ENCODE measurements around the gene CAMSAP1. TPM values are rescaled to one million over a fixed set of nuclear protein-coding genes. Genes with fewer than 3 reads are reported as not detected.

CAMSAP1 gene
- total RNA-seq, 1 experiment from 2014 or later, result 24.8 TPM

GRCh38 chr9:135890190-135891026 is 16.9 kb downstream of the CAMSAP1 start:
- TF ChIP-seq, protein P1, sequence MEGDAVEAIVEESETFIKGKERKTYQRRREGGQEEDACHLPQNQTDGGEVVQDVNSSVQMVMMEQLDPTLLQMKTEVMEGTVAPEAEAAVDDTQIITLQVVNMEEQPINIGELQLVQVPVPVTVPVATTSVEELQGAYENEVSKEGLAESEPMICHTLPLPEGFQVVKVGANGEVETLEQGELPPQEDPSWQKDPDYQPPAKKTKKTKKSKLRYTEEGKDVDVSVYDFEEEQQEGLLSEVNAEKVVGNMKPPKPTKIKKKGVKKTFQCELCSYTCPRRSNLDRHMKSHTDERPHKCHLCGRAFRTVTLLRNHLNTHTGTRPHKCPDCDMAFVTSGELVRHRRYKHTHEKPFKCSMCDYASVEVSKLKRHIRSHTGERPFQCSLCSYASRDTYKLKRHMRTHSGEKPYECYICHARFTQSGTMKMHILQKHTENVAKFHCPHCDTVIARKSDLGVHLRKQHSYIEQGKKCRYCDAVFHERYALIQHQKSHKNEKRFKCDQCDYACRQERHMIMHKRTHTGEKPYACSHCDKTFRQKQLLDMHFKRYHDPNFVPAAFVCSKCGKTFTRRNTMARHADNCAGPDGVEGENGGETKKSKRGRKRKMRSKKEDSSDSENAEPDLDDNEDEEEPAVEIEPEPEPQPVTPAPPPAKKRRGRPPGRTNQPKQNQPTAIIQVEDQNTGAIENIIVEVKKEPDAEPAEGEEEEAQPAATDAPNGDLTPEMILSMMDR (IDR thresholded peaks at IDR 0.05), result no peak
- no peak for TF ChIP-seq POLR2AphosphoS5 (IDR thresholded peaks at IDR 0.05; ENCODE audit: low read depth, low read length)
- TF ChIP-seq SIN3A (IDR thresholded peaks at IDR 0.05; ENCODE audit: borderline replicate concordance, insufficient read depth, low read depth, low read length), result no peak
- TF ChIP-seq TCF7L2 (IDR thresholded peaks at IDR 0.05; ENCODE audit: low read depth, low read length), result no peak
- no peak for TF ChIP-seq REST (IDR thresholded peaks at IDR 0.05; ENCODE audit: insufficient read depth in 1 of 2, low read depth in 2 of 2, low read length in 1 of 2)

GRCh38 chr9:135889564-135890189 is 17.7 kb downstream of the CAMSAP1 start:
- no peak overlapping the region for H3K27ac ChIP-seq (ENCODE audit: low read length)
- DNase-seq (ENCODE audit: low read depth, low spot score) (no peak), ATAC-seq (0 out of 2 replicates have a peak, but pooled peaks have one; percentile 23)
- H3K36me3 ChIP-seq (ENCODE audit: control insufficient read depth, insufficient read depth, low read length), result no peaks in the 10 kb centered on the region
- no TSS peak for BruUV-seq (replicated peaks)
- CTCF ChIA-PET, result no interaction called here
- peaks cover 20% of the 10 kb centered on the region for H3K4me1 ChIP-seq (ENCODE audit: control insufficient read depth, insufficient read depth, low read length)
- intact Hi-C loops (cut with micrococcal nuclease; ENCODE audit: unreplicated experiment) (no loop called here), in situ Hi-C loops (cut with HindIII; ENCODE audit: low pct_unique_long_range_greater_than_20kb, low sequenced_read_pairs) (no loop called here)
- POLR2A ChIA-PET, result no interaction called here
- TF ChIP-seq REST (IDR thresholded peaks at IDR 0.05; ENCODE audit: insufficient read depth in 1 of 2, low read depth in 2 of 2, low read length in 1 of 2) (no peak), POLR2AphosphoS5 (IDR thresholded peaks at IDR 0.05; ENCODE audit: low read depth, low read length) (no peak), TCF7L2 (IDR thresholded peaks at IDR 0.05; ENCODE audit: low read depth, low read length) (no peak), SIN3A (IDR thresholded peaks at IDR 0.05; ENCODE audit: borderline replicate concordance, insufficient read depth, low read depth, low read length) (no peak)
- TF ChIP-seq, protein P1 (IDR thresholded peaks at IDR 0.05), result no peak
- no peak overlapping the region for H3K4me3 ChIP-seq (ENCODE audit: low read depth in 2 of 2, low read length in 2 of 2)
- H3K27me3 ChIP-seq (ENCODE audit: control insufficient read depth, insufficient read depth, low read length), result no peaks in the 10 kb centered on the region
- no peaks in the 10 kb centered on the region for H3K9me3 ChIP-seq (ENCODE audit: control insufficient read depth, insufficient read depth, low read depth, low read length)

More at GRCh38 chr9:135890190-135891026, 16.9 kb downstream of the CAMSAP1 start:
- H3K4me1 ChIP-seq (ENCODE audit: control insufficient read depth, insufficient read depth, low read length), result peaks cover 15% of the 10 kb centered on the region
- intact Hi-C loops (cut with micrococcal nuclease; ENCODE audit: unreplicated experiment) (no loop called here), in situ Hi-C loops (cut with HindIII; ENCODE audit: low pct_unique_long_range_greater_than_20kb, low sequenced_read_pairs) (no loop called here)
- no peaks in the 10 kb centered on the region for H3K36me3 ChIP-seq (ENCODE audit: control insufficient read depth, insufficient read depth, low read length)
- ChIA-PET CTCF (no interaction called here), POLR2A (no interaction called here)
- H3K9me3 ChIP-seq (ENCODE audit: control insufficient read depth, insufficient read depth, low read depth, low read length), result no peaks in the 10 kb centered on the region
- no peak for DNase-seq (ENCODE audit: low read depth, low spot score)
- ATAC-seq, result peak; percentile 42
- H3K4me3 ChIP-seq (ENCODE audit: low read depth in 2 of 2, low read length in 2 of 2), result no peak overlapping the region
- H3K27ac ChIP-seq (ENCODE audit: low read length), result peak overlapping the region; percentile 34; the same call in 1 of the 2 replicates
- BruUV-seq (replicated peaks), result no TSS peak
- H3K27me3 ChIP-seq (ENCODE audit: control insufficient read depth, insufficient read depth, low read length), result no peaks in the 10 kb centered on the region
